Adrenal gland (tissue), 12 donors: ENCODE data around the gene FOXD4. TPM values are rescaled to one million over a fixed set of nuclear protein-coding genes. Genes with fewer than 3 reads are reported as not detected.
A peak's percentile ranks its signal among the peaks of the same experiment; 100 is the strongest.
"Not testable (repeated sequence)": the region's sequence is repeated elsewhere in the genome, so short reads cannot be mapped to it uniquely, and the experiment has no call there.

ENCODE experiments used
- DNase-seq, 7 donors: peaks; one replicate each; pipeline ENCODE4 v3.0.0-alpha.2; 2019 to 2020
- H3K27ac ChIP-seq, 5 donors: fragments of 200-600 bp; sonication (generic) in 4 of 5; 1 replicate in 3 of 5; 2 replicates in 2 of 5; pipeline versions ENCODE4 v1.5.1 to v1.8.0; 2016 to 2020; ENCODE audit warnings: mild to moderate bottlenecking in 1 of 5
- H3K27me3 ChIP-seq: fragments of 200-600 bp; 2 replicates; pipeline ENCODE4 v1.8.0; 2021
- H3K36me3 ChIP-seq, 2 donors: fragments of 200-600 bp; replicated peaks in 1 of 2; 1 replicate in 1 of 2; 2 replicates in 1 of 2; pipeline versions ENCODE4 v1.5.1 to v1.8.0; 2018 to 2022
- H3K4me1 ChIP-seq, 2 donors: fragments of 200-600 bp; replicated peaks in 1 of 2; 1 replicate in 1 of 2; 2 replicates in 1 of 2; pipeline versions ENCODE4 v1.5.1 to v1.8.0; 2018 to 2021
- H3K4me3 ChIP-seq, 4 donors: fragments of 200-600 bp; sonication (generic) in 3 of 4; one replicate each; pipeline ENCODE4 v1.5.1; 2016 to 2018
- H3K9me3 ChIP-seq, 3 donors: fragments of 200-600 bp; sonication (generic) in 1 of 3; replicated peaks in 1 of 3; 1 replicate in 2 of 3; 2 replicates in 1 of 3; pipeline versions ENCODE4 v1.5.1 to v1.8.0; 2016 to 2021
- WGBS, 4 donors: extraction: QIAGEN DNeasy Blood & Tissue Kit in 2 of 4; methylation state at CpG; one replicate each; pipeline versions ENCODE4 v1.1.5 to v1.1.7; 2013 to 2017; 5-methylcytosine and 5-hydroxymethylcytosine counted together
- intact Hi-C, 2 donors: fragments of 100-400 bp; cut with DNase I; formaldehyde crosslinking; loops; one replicate each; pipeline versions ENCODE4 v1.14.1 to v1.15.0; 2022 to 2023
- polyA plus RNA-seq, 3 donors: library from polyadenylated mRNA; stranded (reverse); fragments of 200-250 nt in 2 of 3; fragments of 350-450 nt in 1 of 3; fragmentation: Illumina TruSeq in 1 of 3; extraction: RNeasy Lipid Tissue Mini Kit (QIAGEN cat#74804) in 1 of 3; gene quantifications; one replicate each; pipeline ENCODE4 v1.2.3, GENCODE V29; 2013 to 2014
- total RNA-seq, 9 donors: library from RNA; depleted of rRNA in 4 of 9; stranded (reverse); fragments of >200 nt in 4 of 9; fragments of 120-200 nt in 1 of 9; fragmentation: NEBNext Ultra II Directional in 1 of 9; extraction: Animal tissue kit (Norgen Biotek cat#: 25700) in 1 of 9; gene quantifications; one replicate each; pipeline versions ENCODE4 v1.1.0 to v1.2.4, GENCODE V29; 2013 to 2023
- donor health status: healthy with polysubstance abuse.
- donor health status: Bipolar disorder and iron deficiency.
- donor health status: DM: yes; HTN: yes; CAD: no.
- donor health status: DM: no; HTN: no; CAD: no.
- donor health status: DM: no; HTN: no; CAD: no.
- donor health status: DM: yes; HTN: yes; CAD: no.

The FOXD4 gene
- total and polyA plus RNA-seq, 12 donors, result 0.26 to 1.4 (median 0.64) TPM; not detected in 4

DNA sequence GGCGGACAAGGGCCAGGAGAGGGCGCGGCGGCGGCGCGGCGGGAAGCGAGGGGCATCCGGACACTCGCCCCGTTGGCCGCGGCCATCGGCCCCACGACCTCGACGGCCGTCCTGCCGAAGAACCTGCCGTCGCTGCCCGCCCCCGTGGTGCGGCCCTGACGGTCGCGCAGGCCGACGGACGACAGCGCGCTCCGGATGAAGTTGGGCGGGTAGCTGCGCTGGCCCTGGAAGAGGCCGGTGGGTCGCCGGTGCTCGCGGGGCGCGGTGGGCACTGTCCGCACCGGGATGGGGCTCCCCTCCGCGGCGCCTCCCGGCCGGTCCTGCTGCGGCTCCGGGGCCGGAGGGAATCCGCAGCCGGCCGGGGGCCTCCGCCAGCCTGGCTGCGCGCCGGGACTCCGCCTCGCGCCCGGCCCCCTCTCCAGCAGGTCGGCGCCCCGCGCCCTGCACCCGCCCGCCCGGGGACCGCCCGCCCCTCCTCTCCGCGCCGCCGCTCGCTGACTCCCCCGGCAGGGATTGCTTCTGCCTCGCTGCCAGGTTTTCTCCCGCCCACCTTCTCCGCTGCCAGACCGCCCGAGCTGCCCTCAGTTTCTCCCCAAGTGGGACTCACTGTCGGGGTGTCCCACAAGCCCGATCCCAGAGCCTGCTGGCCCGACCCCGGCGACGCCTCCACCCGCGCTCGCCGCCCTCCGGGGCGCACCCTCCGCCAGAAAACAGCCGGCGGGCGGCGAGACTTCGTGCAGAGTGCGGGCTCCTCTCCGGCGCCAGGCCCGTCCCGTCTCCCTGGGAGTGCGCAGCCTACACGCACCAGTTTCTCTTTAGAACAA is 44.9 kb downstream of the FOXD4 start:
- H3K27me3 ChIP-seq, intact Hi-C loops, H3K4me1 ChIP-seq, H3K36me3 ChIP-seq, H3K9me3 ChIP-seq: not testable (repeated sequence)
- peak overlapping the region in 1 of 5 donors; percentile 52 for H3K27ac ChIP-seq
- 0 to 2% (median 1%) methylated on average over 19 to 97 of the region's 109 CpGs for WGBS, 4 donors
- DNase-seq, result peak in 4 of 7 donors; percentile 13 to 28 (median 14)
- peak overlapping the region in 1 of 4 donors; percentile 65 for H3K4me3 ChIP-seq

Other genes starting within 250 kb of the FOXD4 start
- 10 to 100 TPM in 5 of 9 donors, 1 to 10 TPM in 4; 3.9 to 34.6 (median 11.1) TPM for gene WASHC1, start 89.0 kb downstream of the FOXD4 start, total RNA-seq
- 10 to 100 TPM in 2 of 3 donors, 1 to 10 TPM in 1; 5.2 to 68.5 (median 61.6) TPM for gene WASHC1, start 89.0 kb downstream of the FOXD4 start, polyA plus RNA-seq
- gene ZNG1A, start 60.6 kb upstream of the FOXD4 start, total RNA-seq, result 100 to 1,000 TPM in 1 of 9 donors, 10 to 100 TPM in 8; 19.4 to 106 (median 41.4) TPM
- gene ZNG1A, start 60.6 kb upstream of the FOXD4 start, polyA plus RNA-seq, result 100 to 1,000 TPM in 1 of 3 donors, 10 to 100 TPM in 2; 28.8 to 114 (median 48.7) TPM
- gene DOCK8, start 96.4 kb upstream of the FOXD4 start, total RNA-seq, result 100 to 1,000 TPM in 1 of 9 donors, 10 to 100 TPM in 8; 21.9 to 134 (median 45.9) TPM
- 100 to 1,000 TPM in 1 of 3 donors, 10 to 100 TPM in 1, 1 to 10 TPM in 1; 8.3 to 110 (median 13.7) TPM for gene DOCK8, start 96.4 kb upstream of the FOXD4 start, polyA plus RNA-seq